Measurements from ENCODE around the gene UBE2QL1. TPM values are rescaled to one million over a fixed set of nuclear protein-coding genes. Genes with fewer than 3 reads are reported as not detected.

The UBE2QL1 gene
- total RNA-seq, 1 experiment from 2014 or later: not detected

DNA sequence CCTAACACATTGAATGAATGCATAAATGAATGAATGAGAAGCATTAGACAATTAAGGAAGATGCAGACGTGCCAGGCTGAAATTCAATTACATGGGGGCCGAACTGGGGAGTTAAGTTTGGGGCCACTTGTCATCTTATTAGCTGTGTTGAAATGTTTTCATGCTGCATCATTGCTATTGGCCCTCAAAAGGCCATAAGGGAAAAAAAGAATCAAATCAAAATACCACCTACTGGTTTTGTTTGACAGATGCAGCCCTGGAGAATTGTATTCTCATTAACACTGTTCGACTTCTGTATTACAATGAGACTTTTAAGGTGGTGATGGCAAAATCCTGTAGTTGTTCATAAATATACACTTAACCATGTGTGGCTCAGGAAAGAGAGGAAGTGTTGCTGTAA, 38.4 kb downstream of the UBE2QL1 start:
- no peak for DNase-seq (ENCODE audit: low read depth)

DNA sequence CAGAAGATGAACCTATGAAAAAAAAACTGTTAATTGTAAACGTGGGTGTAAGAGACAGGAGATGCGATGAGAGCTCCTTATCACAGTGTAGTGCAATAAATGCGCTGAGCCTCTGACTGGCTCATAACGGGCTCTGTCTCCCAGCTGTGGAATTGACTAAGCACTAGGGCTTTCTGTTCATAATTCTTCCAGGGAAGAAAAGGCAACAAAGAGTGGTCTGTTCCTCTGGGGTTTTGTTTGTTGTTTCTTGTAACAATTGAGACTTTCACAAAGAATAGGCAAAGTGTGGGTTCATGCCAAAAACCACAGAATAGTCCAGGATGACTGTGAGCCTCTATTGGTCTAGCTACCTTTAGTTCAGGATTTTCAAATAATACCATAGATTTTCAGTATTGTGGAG, 39.4 kb downstream of the UBE2QL1 start:
- no peak for DNase-seq (ENCODE audit: low read depth)

More for the DNA sequence above, 38.4 kb downstream of the UBE2QL1 start:
- in situ Hi-C loops (cut with HindIII; ENCODE audit: low pct_unique_long_range_greater_than_20kb, low sequenced_read_pairs): no loop called here

DNA sequence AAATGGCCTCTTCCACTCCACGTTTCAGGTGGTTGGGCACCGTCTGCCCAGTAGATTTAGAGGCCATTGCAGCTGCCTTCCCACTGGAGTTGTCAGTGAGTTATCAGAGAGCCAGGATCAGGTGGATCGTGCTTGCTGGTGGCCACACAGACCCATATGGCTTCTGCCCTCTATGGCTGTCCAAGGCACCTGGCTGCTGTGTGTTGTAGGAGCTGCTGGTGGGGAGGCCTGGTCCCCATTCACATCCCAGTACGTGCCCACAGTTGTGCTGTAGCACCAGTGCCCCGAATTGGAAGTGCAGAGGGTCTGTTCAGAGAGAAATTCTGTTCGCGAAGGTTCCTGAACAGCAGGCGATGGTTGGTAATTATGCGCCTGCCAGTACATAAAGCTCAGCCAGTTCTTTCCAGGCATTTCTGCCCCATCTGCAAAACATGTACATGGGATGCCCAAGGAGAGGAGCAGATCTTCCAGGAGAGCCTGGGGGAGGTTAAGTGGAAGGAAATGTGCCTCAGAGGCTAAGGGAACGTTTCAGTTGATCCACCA, 41.1 kb downstream of the UBE2QL1 start:
- no peak for DNase-seq (ENCODE audit: low read depth)
- in situ Hi-C loops (cut with HindIII; ENCODE audit: low pct_unique_long_range_greater_than_20kb, low sequenced_read_pairs): no loop called here

More for the DNA sequence above, 39.4 kb downstream of the UBE2QL1 start:
- in situ Hi-C loops (cut with HindIII; ENCODE audit: low pct_unique_long_range_greater_than_20kb, low sequenced_read_pairs): no loop called here

DNA sequence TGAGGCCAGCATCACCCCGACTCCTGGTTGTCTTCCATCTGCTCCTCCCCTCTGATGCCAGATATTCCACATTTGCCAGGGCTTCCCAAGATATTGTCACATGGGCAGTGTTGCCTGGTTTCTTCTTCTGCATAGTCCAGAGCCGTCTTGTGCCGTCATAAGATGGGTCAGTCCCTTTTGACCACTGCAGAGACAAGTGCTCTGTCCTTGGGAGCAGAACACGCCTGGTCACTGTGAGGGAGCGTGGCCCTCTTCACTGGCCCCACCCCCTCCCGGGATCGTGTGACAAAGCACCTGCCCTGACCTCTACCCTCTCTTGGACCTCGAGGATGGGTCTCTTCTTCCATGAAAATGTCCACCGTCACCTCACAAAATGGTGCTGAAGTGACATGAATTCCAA, 41.6 kb downstream of the UBE2QL1 start:
- in situ Hi-C loops (cut with HindIII; ENCODE audit: low pct_unique_long_range_greater_than_20kb, low sequenced_read_pairs): no loop called here
- DNase-seq (ENCODE audit: low read depth): no peak

DNA sequence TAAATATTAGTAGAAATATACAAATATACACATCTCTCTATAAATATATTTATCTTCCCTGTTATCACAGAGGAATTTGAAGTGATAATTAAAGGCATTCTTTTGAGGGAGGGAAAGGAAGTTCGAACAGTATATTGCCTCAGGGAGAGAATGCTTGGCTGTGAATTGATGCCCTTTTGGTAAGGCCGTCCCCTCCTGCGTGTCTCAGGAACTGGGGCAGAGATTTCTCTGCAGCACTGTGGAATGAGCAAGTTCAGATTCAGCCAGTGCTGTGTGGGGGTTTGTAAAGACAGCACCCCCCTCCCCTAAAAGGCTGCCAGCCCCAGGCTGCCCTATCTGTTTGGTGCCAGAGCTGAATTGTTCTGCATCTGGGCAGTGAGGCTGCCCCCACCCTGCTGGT, 42.0 kb downstream of the UBE2QL1 start:
- in situ Hi-C loops (cut with HindIII; ENCODE audit: low pct_unique_long_range_greater_than_20kb, low sequenced_read_pairs): no loop called here
- no peak for DNase-seq (ENCODE audit: low read depth)

DNA sequence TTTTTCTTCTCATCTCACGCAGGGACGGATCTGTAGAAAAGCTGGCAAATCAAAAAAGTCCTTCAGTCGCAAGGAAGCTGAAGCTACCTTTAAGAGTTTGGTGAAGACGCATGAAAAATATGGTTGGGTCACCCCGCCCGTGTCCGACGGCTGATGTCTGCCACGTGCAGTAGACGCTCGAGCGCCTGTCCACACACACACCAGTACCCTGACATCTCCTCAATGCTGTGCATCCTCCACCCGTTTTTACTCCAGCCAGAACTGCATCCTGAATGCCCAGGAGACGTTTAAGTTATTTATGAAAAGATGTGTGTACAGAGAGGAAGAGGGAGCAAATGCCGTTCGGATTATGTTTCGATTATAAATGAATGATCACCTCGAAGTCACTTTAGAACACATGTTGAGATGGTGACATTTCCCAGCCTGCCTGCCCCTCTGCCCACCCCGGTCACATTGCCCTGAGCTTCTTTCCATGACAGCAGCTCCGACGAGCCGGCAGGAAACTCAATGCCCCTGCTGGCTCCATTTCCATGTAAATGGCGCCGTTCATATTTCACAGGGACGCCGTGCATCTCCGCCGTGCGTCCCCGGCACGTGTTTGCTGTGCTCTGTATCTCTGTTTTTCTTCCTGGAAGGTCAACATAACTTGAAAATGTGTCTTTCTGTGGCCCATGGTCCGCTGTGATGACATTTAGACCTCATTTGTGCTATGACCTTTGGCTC, 42.7 kb downstream of the UBE2QL1 start:
- no peak for DNase-seq (ENCODE audit: low read depth)
- in situ Hi-C loops (cut with HindIII; ENCODE audit: low pct_unique_long_range_greater_than_20kb, low sequenced_read_pairs): no loop called here

DNA sequence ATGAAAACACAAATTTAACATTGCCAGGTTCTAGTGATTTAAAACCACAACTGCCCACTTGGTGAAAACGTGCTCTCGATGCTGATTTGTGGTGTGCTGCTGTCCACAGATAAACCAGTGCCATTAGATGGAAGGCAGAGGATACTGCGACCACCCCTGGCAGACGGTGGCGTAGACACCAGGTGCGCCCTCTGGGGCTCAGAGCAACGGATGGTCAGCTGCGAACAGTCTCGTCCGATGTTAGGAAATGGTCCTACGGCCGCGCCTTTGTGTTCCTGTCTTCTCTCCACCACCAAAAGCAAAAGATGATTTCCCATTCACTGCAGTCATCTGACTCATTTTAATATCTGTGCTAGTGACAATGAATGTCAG, 43.2 kb downstream of the UBE2QL1 start:
- in situ Hi-C loops (cut with HindIII; ENCODE audit: low pct_unique_long_range_greater_than_20kb, low sequenced_read_pairs): no loop called here
- DNase-seq (ENCODE audit: low read depth): no peak

DNA sequence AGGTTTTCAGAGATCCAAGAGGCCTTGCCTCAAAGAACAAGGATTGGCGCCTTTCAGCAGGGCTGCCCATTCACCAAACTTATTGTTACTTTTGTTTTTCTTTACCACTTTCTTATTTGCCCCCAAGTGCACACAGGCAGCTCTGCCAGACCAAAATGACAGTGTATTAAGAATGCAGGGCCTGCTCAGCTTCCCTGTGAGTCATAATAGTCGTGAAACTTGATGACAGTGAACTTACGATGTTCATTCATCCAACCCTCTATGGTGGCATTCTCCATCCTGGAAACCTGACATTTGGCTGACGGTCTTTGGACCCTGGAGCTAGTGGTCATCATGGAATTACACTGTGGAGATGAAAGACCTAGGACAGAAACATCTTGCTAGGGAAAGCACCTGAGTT, 44.3 kb downstream of the UBE2QL1 start:
- DNase-seq (ENCODE audit: low read depth): no peak
- in situ Hi-C loops (cut with HindIII; ENCODE audit: low pct_unique_long_range_greater_than_20kb, low sequenced_read_pairs): no loop called here

DNA sequence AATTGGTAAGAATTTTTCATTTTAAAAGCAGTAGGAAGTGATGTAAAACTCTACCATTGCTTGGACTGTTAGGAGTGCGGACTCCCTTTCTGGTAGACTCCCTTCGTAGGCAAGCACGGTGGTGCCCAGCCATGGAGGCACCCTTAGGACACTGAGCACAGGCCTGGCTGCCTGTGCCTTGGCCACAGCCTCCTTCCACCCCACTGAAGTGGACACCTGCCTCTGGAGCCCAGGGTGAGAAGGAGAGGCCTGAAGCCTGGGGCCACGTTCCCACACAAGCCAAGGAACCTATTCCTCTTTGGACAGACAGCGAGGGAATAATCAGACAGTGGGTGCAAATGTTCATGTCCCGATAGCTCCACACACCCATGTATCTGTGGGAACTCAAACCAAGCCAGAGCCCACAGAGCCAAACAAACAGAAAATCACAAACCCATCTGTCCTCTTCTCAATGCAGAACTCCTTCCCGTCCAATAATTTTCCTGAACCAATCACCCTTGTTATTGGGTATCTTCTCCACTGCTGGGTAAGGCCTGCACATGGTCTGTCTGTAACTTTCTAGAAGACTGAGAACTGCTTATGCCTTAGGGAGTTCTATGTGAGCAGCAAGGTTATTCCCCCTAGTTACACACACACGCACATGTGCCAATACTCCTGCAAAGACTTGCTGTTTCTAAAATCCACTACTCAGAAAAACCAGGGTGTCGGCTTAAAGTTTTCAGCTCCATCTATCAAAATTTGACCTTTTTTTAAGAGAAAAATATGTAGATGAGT, 45.2 kb downstream of the UBE2QL1 start:
- in situ Hi-C loops (cut with HindIII; ENCODE audit: low pct_unique_long_range_greater_than_20kb, low sequenced_read_pairs): no loop called here
- DNase-seq (ENCODE audit: low read depth): no peak

DNA sequence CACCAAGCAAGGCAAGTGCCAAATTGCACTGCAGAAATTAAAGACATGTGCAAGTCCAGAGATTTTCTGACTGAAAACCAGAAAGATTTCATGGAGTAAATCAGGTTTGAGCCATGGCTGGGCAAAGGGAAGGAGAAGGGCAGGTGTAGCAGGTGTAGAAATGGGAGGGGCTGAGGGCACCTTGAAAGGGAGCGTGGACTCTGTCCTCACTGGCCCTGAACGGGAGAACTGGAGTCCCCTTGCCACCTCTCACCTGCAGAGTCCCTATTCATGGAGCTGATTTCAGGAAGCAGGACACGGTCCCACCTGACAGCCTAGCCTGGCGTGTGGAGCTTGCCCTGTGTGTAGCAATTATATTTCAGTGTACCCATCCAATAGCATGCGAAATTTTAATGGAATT, 46.3 kb downstream of the UBE2QL1 start:
- DNase-seq (ENCODE audit: low read depth): no peak
- in situ Hi-C loops (cut with HindIII; ENCODE audit: low pct_unique_long_range_greater_than_20kb, low sequenced_read_pairs): no loop called here

DNA sequence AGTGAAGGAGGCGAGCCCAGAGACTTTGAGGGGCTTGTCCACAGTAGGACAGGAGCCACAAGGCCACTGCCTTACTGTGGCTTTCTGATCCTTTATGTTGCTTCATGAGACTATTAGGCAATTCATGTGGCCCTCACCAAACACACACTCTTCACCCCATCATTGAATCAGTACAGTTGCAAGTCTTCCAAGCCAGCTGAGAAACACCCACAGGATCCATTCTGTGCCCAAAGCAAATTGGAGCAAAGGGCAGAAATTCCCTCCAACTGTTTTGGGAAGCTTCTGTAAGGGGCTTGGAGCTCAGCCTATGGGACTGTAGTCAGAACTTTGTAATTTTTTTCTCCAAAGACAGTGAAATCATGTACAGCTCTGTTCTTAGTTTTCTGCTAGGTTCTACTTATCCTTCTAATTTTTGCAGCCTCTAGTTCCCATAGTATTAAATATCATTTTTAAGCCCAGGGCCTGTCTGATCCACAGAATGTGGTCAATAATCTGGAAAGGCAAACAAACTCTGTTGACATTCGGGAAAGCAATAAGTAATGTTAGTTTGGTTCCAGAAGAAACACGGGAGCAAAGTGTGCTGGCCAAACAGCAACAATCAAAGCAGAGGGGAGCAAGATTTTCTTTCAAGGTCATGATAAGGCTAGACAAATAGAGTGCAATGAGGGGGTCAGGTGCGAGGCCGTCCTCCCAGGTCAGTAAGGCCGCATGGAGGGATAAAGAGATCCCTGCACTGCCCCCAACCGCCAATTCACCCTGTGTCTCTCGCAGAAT, 47.0 kb downstream of the UBE2QL1 start:
- no peak for DNase-seq (ENCODE audit: low read depth)
- in situ Hi-C loops (cut with HindIII; ENCODE audit: low pct_unique_long_range_greater_than_20kb, low sequenced_read_pairs): no loop called here

DNA sequence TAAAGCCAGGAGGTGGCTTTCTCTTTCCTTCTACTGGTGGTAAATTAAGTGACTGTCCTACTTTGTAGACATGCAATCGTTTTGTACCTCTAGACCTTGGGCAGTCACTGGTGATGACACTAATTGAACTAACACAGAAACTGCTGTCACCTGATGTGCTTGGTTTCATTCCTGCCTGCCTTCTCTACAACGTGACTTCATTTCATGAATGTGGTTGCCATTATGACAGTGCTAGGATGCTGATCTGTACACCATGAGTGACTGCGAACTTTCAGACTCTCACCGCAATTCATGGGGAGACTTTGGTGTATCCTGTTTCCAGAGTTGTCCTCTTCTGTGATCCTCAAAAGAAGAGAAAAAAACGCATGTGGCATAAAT, 47.5 kb downstream of the UBE2QL1 start:
- in situ Hi-C loops (cut with HindIII; ENCODE audit: low pct_unique_long_range_greater_than_20kb, low sequenced_read_pairs): no loop called here
- DNase-seq (ENCODE audit: low read depth): no peak

DNA sequence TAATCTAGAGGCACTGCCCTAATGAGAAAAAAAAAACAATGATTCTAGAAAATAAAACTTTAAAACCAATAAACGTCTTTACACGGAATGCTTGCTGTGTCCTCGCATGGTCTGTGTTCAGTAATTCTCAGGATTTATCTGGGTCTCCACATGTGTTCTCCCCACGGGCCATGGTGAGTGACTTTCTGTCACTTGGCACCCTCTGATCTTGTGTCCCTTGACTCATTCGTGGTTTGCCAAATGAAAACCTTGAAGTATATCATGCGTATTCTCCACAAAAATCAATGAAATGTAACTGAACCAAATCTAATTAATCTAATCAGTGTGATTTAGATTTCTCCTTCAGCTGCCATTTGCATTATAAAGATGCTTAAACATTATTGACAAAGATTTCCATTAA, 48.0 kb downstream of the UBE2QL1 start:
- in situ Hi-C loops (cut with HindIII; ENCODE audit: low pct_unique_long_range_greater_than_20kb, low sequenced_read_pairs): no loop called here
- no peak for DNase-seq (ENCODE audit: low read depth)

DNA sequence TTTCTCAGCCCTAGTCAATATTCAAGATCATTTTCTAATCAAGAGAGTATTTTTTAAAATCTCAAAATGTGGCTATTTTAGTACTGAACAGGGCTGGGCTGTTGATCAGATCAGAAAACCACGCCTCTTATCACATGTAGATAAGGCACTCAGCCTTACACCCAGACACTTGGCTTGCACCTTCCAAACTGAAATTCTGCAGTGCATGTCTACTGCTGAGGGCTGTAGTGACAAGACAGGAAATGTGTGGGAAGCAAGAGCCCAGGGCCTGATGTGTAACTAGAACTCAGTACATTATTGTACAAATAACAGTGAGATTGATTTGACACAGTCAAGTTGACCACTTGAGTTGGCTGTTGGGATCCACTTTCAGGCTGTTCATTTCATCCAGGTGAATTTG, 48.6 kb downstream of the UBE2QL1 start:
- DNase-seq (ENCODE audit: low read depth): no peak
- in situ Hi-C loops (cut with HindIII; ENCODE audit: low pct_unique_long_range_greater_than_20kb, low sequenced_read_pairs): no loop called here

DNA sequence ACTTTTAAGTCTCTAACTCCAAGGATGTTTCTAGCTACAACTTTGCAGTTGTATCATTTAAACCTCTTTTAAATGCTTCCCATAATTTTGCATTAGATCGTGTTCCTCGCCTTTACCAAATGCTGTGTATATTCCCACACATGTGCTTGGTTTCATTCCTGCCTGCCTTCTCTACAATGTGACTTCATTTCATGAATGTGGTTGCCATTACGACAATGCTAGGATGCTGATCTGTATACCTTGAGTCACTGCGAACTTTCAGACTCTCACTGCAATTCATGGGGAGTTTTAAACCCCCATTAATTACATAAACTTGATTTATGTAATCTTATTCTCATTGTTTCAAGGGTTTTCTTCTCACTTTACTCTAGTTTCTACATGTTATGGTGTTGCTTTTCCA, 50.3 kb downstream of the UBE2QL1 start:
- in situ Hi-C loops (cut with HindIII; ENCODE audit: low pct_unique_long_range_greater_than_20kb, low sequenced_read_pairs): no loop called here

DNA sequence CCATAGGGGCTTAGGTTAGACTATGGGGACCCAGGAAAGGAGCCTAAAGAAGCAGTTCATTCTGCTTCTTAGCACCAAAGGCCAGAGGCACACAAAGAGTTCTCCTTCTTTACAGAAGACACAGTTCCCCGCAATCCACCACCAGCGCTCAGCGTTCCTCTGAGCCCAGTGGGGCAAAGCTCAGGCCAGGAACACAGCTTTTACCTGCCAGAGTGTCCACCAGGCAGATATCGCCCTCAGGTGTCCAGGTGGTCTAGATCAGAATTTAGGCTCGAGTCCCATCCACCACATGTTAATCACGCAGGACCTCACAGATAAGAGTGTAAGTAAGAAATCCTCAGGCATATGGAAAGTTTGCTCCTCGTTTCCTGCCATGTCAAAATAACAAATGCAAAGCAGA, 53.0 kb downstream of the UBE2QL1 start:
- in situ Hi-C loops (cut with HindIII; ENCODE audit: low pct_unique_long_range_greater_than_20kb, low sequenced_read_pairs): no loop called here
- no peak for DNase-seq (ENCODE audit: low read depth)

More for the DNA sequence above, 50.3 kb downstream of the UBE2QL1 start:
- no peak for DNase-seq (ENCODE audit: low read depth)

DNA sequence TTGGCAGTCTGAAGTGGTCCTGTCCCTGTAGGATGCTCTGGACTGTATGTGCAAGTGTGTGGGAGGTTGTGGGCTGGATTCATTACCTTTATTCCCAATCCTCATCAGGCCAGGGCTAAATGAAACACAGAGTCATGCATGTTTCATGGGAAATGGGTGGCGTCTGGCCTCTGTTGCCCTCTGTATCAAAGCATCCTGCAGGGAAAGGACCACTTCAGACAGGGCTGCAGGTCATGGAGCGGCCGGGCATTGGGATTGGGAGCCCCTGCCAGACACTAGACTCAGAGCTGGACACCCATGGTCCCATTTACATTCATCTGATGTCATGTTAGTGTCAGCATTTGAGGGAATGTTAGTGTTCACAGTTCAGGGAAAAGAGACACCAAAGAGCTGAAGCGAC, 53.8 kb downstream of the UBE2QL1 start:
- in situ Hi-C loops (cut with HindIII; ENCODE audit: low pct_unique_long_range_greater_than_20kb, low sequenced_read_pairs): no loop called here
- no peak for DNase-seq (ENCODE audit: low read depth)

DNA sequence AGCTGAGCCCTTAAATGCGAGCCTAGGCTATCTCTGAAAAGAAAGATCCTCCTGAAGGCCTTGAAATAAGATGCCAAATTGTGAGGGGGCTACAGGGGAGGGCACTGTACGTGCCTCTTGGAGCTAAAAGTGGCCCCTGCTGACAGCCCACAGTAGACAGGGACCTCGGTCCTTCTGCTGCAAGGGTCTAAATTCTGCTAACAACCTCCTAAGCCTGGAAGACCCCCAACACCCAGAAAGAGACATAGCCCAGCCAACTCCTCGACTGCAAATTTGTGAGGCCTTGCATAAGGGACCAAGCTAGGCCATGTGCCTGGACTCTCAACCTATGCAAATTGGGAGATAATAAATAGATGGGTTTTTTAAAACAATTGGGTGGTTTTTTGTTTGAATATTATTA, 54.7 kb downstream of the UBE2QL1 start:
- in situ Hi-C loops (cut with HindIII; ENCODE audit: low pct_unique_long_range_greater_than_20kb, low sequenced_read_pairs): no loop called here
- DNase-seq (ENCODE audit: low read depth): no peak
